ENCODE results near the gene ENPP1. TPM values are rescaled to one million over a fixed set of nuclear protein-coding genes. Genes with fewer than 3 reads are reported as not detected.

The ENPP1 gene
- total RNA-seq, 1 donor: 6.0 TPM

DNA sequence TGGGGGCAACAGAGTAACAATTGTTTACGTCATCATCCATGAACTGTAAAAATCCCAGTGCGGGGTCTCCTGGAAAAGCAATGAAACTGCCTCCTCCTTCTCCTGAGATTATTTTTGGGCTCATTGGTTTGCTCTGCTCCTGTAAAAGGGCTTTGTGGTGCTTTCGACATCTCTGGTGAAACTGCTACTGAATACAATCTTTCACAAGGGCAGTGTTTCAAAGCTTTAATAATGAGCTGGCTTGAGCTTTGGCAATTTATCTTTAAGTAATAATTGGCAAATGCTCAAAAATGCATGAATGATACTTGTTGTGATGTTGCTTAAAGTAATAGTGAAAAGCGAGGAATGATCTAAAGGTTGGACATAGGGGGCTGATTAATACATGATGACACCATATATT is 43.5 kb upstream of the ENPP1 start:
- DNase-seq (ENCODE audit: low read depth): peak; percentile 31
- no peak for TF ChIP-seq CTCF (IDR thresholded peaks at IDR 0.05; ENCODE audit: insufficient read depth, low read depth, low read length)
- no peak overlapping the region for H3K4me3 ChIP-seq (ENCODE audit: low read depth, low read length)

- H3K4me3 ChIP-seq (ENCODE audit: low read depth, low read length): no peak overlapping the region
- no peak for TF ChIP-seq CTCF (IDR thresholded peaks at IDR 0.05; ENCODE audit: insufficient read depth, low read depth, low read length)
- DNase-seq (ENCODE audit: low read depth): peak; percentile 72
These were observed 42.6 kb upstream of the ENPP1 start for GRCh38 chr6:131765081-131765803.

DNA sequence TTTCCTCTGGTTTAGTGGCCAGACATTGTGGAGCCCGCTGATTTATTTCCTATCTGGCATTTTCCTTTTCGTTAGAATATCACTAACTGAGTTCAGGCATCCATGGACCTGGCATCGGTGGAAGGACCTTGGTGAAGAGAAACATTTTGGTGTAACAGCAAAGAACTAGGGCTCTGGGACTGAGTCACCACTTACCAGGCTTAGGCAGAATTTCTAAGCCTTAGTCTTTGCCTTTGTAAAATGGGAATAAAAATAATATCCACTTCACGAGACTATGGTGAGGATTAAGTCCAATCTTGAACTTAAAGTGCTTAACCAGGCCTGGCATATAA is 42.0 kb upstream of the ENPP1 start:
- no peak overlapping the region for H3K4me3 ChIP-seq (ENCODE audit: low read depth, low read length)
- DNase-seq (ENCODE audit: low read depth): no peak
- no peak for TF ChIP-seq CTCF (IDR thresholded peaks at IDR 0.05; ENCODE audit: insufficient read depth, low read depth, low read length)

DNA sequence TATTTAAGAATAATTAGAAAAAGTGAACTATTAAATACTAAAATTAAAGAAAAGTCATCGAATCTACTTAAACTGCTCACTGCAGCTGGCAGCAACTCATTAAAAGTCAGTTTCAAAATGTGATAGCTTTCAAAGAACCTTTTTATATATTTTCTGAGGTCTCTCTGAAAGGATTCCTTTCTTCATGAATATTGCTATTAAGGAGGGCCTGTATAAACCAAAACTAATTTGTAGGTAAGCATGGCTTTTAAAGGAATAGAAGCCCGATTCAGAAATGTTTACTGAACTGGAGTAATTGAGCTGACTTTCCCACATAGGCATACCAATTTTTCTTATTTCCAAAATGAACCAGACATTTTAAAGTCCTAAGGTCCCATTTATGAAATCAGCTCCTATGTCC is 41.2 kb upstream of the ENPP1 start:
- no peak for TF ChIP-seq CTCF (IDR thresholded peaks at IDR 0.05; ENCODE audit: insufficient read depth, low read depth, low read length)
- no peak overlapping the region for H3K4me3 ChIP-seq (ENCODE audit: low read depth, low read length)
- no peak for DNase-seq (ENCODE audit: low read depth)

DNA sequence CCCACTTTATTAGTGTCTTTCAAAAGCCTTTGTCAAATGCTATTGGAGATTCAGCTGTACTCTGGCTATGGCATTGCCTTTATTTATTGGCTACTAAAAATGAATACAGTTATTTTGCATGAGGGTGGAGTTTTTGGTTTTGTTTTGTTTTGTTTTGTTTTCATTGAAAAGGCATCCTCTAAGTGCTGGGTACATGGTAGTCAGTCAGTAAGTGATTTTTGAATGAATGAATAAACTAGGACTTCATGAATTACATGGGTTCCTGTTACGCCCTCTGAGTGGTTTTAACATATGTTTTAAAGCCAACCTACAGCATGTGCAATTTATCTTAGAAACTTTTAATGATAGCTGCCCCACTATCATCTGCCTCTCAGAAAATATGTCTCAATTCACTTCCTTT is 38.9 kb upstream of the ENPP1 start:
- no peak for DNase-seq (ENCODE audit: low read depth)
- no peak for TF ChIP-seq CTCF (IDR thresholded peaks at IDR 0.05; ENCODE audit: insufficient read depth, low read depth, low read length)
- no peak overlapping the region for H3K4me3 ChIP-seq (ENCODE audit: low read depth, low read length)

GRCh38 chr6:131769385-131770141 is 38.3 kb upstream of the ENPP1 start:
- DNase-seq (ENCODE audit: low read depth): no peak
- no peak overlapping the region for H3K4me3 ChIP-seq (ENCODE audit: low read depth, low read length)
- TF ChIP-seq CTCF (IDR thresholded peaks at IDR 0.05; ENCODE audit: insufficient read depth, low read depth, low read length): no peak
